Lung (tissue), 12 donors: ENCODE data around the gene OXT. TPM values are rescaled to one million over a fixed set of nuclear protein-coding genes. Genes with fewer than 3 reads are reported as not detected.

Source experiments
- ATAC-seq: fragments of 200-7000 bp; cut with Tn5 transposase; one replicate; pipeline ENCODE4 v1.9.1; 2020; ENCODE audit warnings: moderate number of reproducible peaks; ENCODE audit not compliant: insufficient read depth, low FRiP score
- DNase-seq, 3 donors: peaks; one replicate each; pipeline ENCODE4 v3.0.0-alpha.2; 2013 to 2017
- H3K27ac ChIP-seq, 2 donors: one replicate each; pipeline ENCODE4 v1.5.1; 2013; ENCODE audit warnings: mild to moderate bottlenecking in 2 of 2, moderate library complexity in 2 of 2, control low read depth in 1 of 2, inconsistent platforms in 1 of 2, low read depth in 1 of 2, low read length in 1 of 2
- H3K27me3 ChIP-seq, 3 donors: one replicate each; pipeline ENCODE4 v1.5.1; 2013; ENCODE audit warnings: low read length in 2 of 3; ENCODE audit not compliant: control insufficient read depth in 3 of 3, insufficient read depth in 3 of 3
- H3K36me3 ChIP-seq, 4 donors: one replicate each; pipeline ENCODE4 v1.5.1; 2013; ENCODE audit warnings: low read length in 4 of 4, mild to moderate bottlenecking in 1 of 4, moderate library complexity in 1 of 4; ENCODE audit not compliant: control insufficient read depth in 4 of 4, insufficient read depth in 4 of 4
- H3K4me1 ChIP-seq, 5 donors: one replicate each; pipeline ENCODE4 v1.5.1; 2013; ENCODE audit warnings: low read length in 5 of 5, mild to moderate bottlenecking in 2 of 5, moderate library complexity in 1 of 5; ENCODE audit not compliant: control insufficient read depth in 5 of 5, insufficient read depth in 5 of 5
- H3K4me3 ChIP-seq: one replicate; pipeline ENCODE4 v1.5.1; 2013; ENCODE audit warnings: mild to moderate bottlenecking, control low read depth, moderate library complexity
- H3K9ac ChIP-seq, 2 donors: one replicate each; pipeline ENCODE4 v1.5.1; 2013; ENCODE audit warnings: low read length in 2 of 2, control low read depth in 1 of 2; ENCODE audit not compliant: insufficient read depth in 1 of 2
- H3K9me3 ChIP-seq, 4 donors: one replicate each; pipeline ENCODE4 v1.5.1; 2013; ENCODE audit warnings: low read length in 3 of 4, mild to moderate bottlenecking in 1 of 4, moderate library complexity in 1 of 4; ENCODE audit not compliant: control insufficient read depth in 4 of 4, insufficient read depth in 3 of 4
- WGBS, 2 donors: extraction: QIAGEN DNeasy Blood & Tissue Kit; methylation state at CpG; one replicate each; pipeline ENCODE4 v1.1.7; 2013; 5-methylcytosine and 5-hydroxymethylcytosine counted together
- polyA plus RNA-seq, 2 donors: library from polyadenylated mRNA; stranded (reverse); fragments of 200-250 nt; gene quantifications; one replicate each; pipeline ENCODE4 v1.2.1, GENCODE V29; 2013
- total RNA-seq, 2 donors: library from RNA; depleted of rRNA in 1 of 2; stranded (reverse); fragments of >200 nt in 1 of 2; gene quantifications; one replicate each; pipeline ENCODE4 v1.2.1, GENCODE V29; 2014 to 2021
- TF ChIP-seq, protein P1 (sequence below): IDR thresholded peaks from 2 replicates; pipeline ENCODE4 v1.5.1; 2012; ENCODE audit warnings: mild to moderate bottlenecking; ENCODE audit errors: control extremely low read depth, extremely low read depth
- donor health status: control.
- donor health status: control.
- donor health status: Bipolar disorder and iron deficiency.
- donor health status: healthy.
- donor health status: DM: yes; HTN: yes; CAD: no.

Gene OXT
- total and polyA plus RNA-seq, 4 donors, result not detected

DNA sequence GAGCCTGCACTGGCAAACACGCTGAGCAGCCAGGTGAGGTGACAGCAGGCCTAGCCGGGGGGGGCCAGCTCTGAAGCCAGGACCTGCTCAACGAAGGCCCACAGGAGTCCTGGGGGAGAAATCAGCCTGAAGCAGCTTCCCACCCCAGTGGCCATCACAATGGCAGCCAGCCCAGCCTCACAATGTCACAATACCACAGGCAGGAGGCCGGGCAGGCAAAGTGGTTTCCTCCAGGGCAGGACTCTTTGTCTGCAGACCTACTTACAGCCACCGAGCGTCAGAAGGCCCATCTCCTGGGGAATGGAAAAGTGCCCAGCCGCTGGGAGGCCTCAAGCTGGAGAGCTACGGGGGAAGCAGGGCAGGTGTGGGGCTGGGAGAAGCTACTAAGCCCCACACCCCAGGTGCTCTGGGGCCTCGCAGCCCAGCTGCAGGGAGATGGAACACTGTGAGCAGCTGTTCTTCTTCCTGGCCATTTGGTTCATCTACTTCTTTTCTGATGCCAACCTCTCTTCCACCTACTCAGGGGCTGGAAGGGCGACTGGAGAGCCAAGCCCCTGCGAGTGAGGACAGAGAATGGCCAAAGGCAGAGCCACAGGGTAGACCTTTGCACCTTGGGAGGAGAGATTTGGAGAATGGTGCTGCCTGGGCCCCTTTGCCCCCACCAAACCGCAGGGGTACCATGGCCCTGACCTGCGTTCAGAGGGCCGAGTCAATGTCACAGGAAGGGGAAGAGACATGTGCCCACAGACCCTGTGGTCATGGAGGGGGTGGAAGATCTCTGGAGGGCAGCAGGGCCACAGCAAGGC lies 35.4 kb downstream of the OXT start:
- TF ChIP-seq, protein P1, sequence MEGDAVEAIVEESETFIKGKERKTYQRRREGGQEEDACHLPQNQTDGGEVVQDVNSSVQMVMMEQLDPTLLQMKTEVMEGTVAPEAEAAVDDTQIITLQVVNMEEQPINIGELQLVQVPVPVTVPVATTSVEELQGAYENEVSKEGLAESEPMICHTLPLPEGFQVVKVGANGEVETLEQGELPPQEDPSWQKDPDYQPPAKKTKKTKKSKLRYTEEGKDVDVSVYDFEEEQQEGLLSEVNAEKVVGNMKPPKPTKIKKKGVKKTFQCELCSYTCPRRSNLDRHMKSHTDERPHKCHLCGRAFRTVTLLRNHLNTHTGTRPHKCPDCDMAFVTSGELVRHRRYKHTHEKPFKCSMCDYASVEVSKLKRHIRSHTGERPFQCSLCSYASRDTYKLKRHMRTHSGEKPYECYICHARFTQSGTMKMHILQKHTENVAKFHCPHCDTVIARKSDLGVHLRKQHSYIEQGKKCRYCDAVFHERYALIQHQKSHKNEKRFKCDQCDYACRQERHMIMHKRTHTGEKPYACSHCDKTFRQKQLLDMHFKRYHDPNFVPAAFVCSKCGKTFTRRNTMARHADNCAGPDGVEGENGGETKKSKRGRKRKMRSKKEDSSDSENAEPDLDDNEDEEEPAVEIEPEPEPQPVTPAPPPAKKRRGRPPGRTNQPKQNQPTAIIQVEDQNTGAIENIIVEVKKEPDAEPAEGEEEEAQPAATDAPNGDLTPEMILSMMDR, result no peak
- Histone ChIP-seq H3K4me3 (no peak overlapping the region), H3K27ac (no peak overlapping the region), H3K27me3 (no peaks in the 10 kb centered on the region), H3K36me3 (peaks cover 0 to 29% (median 0%) of the 10 kb centered on the region in 4 donors), H3K9ac (no peak overlapping the region), H3K9me3 (no peaks in the 10 kb centered on the region), H3K4me1 (no peaks in the 10 kb centered on the region)
- WGBS, 2 donors, result 40 to 70% methylated on average over 14 of the region's 14 CpGs
- DNase-seq (no peak), ATAC-seq (no peak)

DNA sequence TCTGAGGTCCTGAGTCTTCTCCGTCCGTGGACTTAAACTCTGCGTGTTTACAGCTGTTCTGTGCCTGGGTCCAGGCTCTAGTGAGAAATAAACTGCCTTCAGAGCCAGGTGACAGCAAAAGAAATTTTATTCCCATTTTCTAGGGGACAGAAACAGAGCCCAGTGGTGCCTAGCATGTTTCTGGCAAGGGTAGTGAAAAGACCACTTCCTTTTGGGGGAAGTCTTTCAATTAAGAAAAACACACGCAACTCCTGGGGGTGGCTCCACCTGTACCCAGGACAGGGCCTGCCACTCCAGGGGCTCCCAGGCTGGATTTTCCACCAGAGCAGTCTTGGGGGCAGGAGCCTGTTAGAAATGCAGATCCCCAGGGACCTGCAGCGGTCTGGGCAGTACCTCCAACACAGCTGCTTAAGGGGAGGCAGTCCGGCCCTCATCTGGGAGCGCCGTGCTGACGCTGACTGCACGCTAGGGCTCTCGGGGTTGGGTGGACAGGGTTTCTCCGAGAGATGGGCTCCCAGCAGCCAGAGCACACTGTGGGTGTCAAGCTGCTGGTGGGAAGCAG lies 36.1 kb downstream of the OXT start:
- Histone ChIP-seq H3K36me3 (peaks cover 0 to 29% (median 0%) of the 10 kb centered on the region in 4 donors), H3K4me3 (no peak overlapping the region), H3K4me1 (no peaks in the 10 kb centered on the region), H3K9me3 (no peaks in the 10 kb centered on the region), H3K27ac (no peak overlapping the region), H3K27me3 (no peaks in the 10 kb centered on the region), H3K9ac (no peak overlapping the region)
- no peak for ATAC-seq
- DNase-seq, result no peak
- TF ChIP-seq, protein P1, result no peak
- 80 to 88% methylated on average over 12 of the region's 12 CpGs for WGBS, 2 donors

DNA sequence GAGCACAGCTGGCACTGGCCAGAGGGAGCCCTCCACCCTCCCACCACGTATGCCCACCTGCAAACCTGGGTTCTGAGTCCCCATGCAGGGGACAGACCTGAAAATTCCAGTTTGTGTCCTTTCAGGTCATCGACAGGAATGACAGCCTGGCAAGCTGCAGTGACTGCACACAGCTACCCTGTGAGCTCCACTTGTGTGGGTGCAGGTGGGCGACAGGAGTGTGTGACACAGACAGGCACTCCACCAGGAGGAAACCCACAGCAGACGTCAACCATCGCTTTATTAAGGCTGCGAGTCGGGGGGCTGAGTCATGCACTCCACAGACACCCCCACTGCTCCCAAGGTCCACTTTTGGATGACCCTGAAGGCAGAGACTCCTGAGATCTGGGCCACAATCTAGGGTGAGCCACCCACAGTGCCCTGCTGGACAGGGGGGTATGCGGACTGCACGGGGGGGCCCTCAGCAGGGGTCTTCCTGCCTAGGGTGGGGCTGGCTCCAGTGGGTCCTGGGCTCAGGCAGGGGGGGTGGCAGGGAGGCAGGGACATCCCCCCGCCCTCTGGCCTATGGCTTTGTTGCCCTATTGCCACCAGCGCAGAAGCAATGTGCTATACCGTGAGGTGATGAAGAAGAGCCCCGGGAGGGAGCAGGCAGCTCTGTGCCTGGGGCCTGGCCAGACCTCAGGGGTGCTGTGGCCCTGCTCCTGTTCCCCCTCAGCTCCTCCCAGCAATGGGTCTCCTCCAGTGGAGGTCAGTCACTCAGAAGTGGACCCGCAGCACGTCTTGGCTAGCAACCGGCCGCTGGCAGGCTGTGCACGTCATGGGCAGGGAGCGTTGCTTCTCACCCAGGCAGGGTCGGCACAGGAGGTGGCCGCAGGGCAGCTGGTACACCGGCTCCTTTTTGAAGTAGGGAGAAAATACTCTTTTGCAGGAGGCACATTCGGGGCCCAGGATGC lies 38.2 kb downstream of the OXT start:
- peaks cover 0 to 35% (median 2%) of the 10 kb centered on the region in 4 donors for H3K36me3 ChIP-seq
- H3K4me1 ChIP-seq, result no peaks in the 10 kb centered on the region
- no peaks in the 10 kb centered on the region for H3K27me3 ChIP-seq
- DNase-seq (no peak), ATAC-seq (no peak)
- TF ChIP-seq, protein P1, result no peak
- WGBS, 2 donors, result 91 to 93% methylated on average over 23 of the region's 23 CpGs
- H3K9me3 ChIP-seq, result no peaks in the 10 kb centered on the region
- H3K9ac ChIP-seq, result no peak overlapping the region
- H3K4me3 ChIP-seq, result no peak overlapping the region
- H3K27ac ChIP-seq, result no peak overlapping the region
